ENCODE data around the gene PHACTR1.

DNA sequence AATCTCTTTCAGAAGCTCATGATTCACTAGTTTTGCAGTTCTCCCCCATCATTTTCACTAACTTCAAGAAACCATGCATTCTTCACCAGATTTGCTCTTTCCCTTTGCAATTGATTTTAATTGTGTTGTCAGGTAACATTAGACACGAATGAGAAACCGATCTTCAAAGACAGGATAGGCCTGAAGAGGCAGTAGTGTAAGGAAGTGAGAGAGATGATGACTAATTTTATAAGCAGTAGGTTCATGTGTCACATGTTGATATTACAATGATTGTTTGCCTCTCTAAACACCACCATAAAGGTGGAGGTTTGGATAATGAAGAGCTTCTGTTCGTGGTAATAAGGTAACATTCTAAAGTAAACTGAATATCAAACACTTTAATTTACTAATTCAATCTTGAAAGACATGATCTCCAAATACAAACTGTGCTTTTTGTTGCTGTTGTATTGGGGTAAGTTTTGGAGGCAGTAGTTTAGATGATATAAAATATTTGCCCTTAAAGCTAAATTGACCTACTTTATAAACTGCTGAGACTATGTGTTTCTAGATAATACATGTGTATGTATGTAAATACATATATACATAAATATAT, 207.2 kb downstream of the PHACTR1 start:
- TF ChIP-seq TCF12 (IDR thresholded peaks at IDR 0.05; ENCODE audit: low read depth) (no peak), CEBPB (IDR thresholded peaks at IDR 0.05) (no peak), TEAD4 (IDR thresholded peaks at IDR 0.05) (no peak), FOXM1 (IDR thresholded peaks at IDR 0.05; ENCODE audit: borderline replicate concordance, low read depth) (no peak), RAD21 (IDR thresholded peaks at IDR 0.05; ENCODE audit: low read depth) (no peak), NFIC (IDR thresholded peaks at IDR 0.05) (no peak), EP300 (IDR thresholded peaks at IDR 0.05; ENCODE audit: borderline replicate concordance) (no peak), ZBTB7A (IDR thresholded peaks at IDR 0.05; ENCODE audit: low read depth) (no peak)
- TF ChIP-seq, protein P1, sequence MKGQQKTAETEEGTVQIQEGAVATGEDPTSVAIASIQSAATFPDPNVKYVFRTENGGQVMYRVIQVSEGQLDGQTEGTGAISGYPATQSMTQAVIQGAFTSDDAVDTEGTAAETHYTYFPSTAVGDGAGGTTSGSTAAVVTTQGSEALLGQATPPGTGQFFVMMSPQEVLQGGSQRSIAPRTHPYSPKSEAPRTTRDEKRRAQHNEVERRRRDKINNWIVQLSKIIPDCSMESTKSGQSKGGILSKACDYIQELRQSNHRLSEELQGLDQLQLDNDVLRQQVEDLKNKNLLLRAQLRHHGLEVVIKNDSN (IDR thresholded peaks at IDR 0.05): no peak

Data from Ishikawa (cell line).